ENCODE results near the gene TMEM132D.

TMEM132D gene

DNA sequence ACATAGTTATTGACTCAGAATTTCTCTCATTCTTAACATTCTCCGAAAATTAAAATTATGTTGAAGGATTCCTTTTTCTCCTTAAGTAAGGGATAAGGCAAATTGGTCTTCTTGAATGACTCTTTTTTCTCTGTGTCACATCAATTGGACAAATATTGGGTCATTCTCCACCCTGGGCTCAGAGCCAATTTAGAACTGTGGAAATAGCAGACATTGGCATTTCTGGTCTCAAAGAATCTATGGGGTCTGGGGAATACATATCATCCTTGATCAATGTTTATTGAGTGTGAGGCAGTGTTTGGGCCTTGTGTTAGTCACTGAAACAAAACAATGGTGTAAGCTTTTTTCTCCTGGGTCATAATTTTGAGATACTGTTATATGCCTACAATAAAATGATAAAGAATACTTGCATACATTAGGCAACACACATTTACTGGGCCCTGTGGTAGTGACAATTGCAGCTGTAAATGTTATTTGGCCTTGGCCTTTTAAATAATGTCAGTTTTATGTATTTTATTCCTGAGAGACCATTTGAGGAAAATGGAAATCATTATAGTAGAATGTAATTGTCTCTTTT lies 414.6 kb downstream of the TMEM132D start:
- in situ Hi-C loops (cut with HindIII; ENCODE audit: low pct_unique_long_range_greater_than_20kb, low sequenced_read_pairs), result no loop called here

DNA sequence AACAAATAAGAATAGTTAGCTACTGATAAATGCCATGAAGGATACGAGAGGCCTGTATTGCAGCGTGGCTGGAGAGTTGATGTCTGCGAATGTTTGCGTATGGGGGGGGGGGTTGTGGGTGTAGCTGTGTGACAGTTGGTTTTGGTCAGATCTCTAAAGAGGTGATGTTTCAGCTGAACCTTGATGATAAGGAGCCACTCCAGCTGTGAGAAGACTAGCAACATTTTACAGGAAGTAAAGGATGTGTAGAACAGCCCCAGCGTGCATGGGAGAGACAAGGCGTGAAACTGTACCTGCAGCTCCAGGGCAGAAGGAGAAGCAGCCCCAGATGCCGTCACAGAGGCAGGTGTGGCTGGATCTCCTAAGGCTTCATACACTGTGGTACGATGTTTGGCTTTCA lies 416.9 kb downstream of the TMEM132D start:
- TF ChIP-seq JUND (IDR thresholded peaks at IDR 0.05; ENCODE audit: low read depth), result no peak
- in situ Hi-C loops (cut with HindIII; ENCODE audit: low pct_unique_long_range_greater_than_20kb, low sequenced_read_pairs), result no loop called here
- no peak for DNase-seq (ENCODE audit: low read depth in 1 of 2, low spot score in 1 of 2)

More for the DNA sequence above, 414.6 kb downstream of the TMEM132D start:
- no peak for DNase-seq (ENCODE audit: low read depth in 1 of 2, low spot score in 1 of 2)
- no peak for TF ChIP-seq JUND (IDR thresholded peaks at IDR 0.05; ENCODE audit: low read depth)

DNA sequence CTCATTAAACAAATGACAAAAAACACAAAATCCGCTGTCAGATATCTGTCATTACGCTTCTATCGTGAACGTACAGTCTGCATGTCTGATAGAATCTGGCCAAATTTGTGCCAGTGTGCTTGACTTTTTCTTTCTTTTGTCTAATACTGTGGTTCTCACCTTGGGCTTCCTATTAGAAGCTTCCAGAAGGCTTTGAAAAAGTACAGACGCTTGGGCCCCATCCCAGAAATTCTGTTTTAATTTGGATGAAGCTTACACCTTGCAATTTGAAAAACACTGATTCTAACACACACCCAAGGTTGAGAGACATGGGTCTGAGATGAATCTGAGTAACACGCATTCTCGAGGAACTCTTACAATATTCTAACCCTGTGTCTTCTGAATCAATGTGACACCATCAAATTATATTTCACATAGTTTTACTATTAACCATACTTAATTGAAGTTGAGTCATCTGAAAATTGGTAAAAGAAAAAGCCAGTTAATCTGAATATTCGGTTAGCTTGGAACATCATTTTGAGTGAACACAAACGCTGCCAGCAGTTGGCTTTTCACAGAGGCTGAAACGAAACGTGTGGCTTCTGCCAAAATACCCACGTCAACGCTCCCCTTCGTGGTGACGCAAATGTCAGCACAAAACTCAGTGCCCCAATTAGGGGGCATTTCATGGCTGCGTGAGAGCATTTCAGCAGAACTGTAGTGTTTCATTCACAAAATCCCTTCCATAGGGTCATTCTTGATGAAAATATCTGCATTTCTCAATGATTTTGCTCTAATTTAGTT lies 420.5 kb downstream of the TMEM132D start:
- no peak for DNase-seq (ENCODE audit: low read depth in 1 of 2, low spot score in 1 of 2)
- TF ChIP-seq JUND (IDR thresholded peaks at IDR 0.05; ENCODE audit: low read depth), result no peak
- in situ Hi-C loops (cut with HindIII; ENCODE audit: low pct_unique_long_range_greater_than_20kb, low sequenced_read_pairs), result no loop called here

DNA sequence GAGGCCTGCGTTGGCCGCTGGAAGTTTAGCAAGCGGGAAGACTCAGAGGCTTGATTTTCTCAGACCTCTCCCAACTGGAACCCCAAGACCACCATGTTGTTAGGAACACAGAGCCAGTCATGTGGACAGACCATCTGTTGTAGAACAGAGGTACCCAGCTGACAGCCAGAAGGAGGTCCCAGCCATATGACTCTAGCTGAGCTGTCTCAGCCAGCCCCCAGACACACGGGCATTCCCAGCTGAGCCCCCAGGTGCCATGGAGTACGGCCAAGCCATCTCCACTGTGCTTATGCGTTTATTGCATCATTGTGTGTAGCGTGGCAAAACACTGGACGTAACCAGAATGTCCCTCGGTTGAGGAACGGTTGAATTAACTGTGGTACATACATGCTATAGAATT lies 421.9 kb downstream of the TMEM132D start:
- in situ Hi-C loops (cut with HindIII; ENCODE audit: low pct_unique_long_range_greater_than_20kb, low sequenced_read_pairs), result no loop called here
- DNase-seq (ENCODE audit: low read depth in 1 of 2, low spot score in 1 of 2), result no peak
- TF ChIP-seq JUND (IDR thresholded peaks at IDR 0.05; ENCODE audit: low read depth), result no peak

DNA sequence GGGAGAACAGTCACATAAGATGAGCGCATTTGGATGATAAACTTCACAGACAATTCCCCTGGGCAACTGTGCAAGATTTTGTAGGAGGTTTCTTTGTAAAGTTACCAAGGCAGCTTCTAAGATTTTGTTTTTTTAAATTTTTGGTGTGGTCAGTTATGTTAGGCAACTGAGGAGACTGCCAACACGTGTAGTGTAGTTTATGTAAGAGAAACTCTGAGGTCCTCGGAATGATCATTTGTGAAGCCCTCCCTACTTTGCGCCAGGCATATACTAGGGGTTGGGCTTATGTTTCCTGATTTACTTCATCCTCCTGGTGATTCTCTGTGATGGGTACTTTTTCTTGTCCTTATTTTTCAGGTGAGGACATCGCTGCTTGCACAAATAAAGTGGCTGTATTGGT lies 433.6 kb downstream of the TMEM132D start:
- in situ Hi-C loops (cut with HindIII; ENCODE audit: low pct_unique_long_range_greater_than_20kb, low sequenced_read_pairs), result no loop called here
- no peak for DNase-seq (ENCODE audit: low read depth in 1 of 2, low spot score in 1 of 2)
- TF ChIP-seq JUND (IDR thresholded peaks at IDR 0.05; ENCODE audit: low read depth), result no peak

DNA sequence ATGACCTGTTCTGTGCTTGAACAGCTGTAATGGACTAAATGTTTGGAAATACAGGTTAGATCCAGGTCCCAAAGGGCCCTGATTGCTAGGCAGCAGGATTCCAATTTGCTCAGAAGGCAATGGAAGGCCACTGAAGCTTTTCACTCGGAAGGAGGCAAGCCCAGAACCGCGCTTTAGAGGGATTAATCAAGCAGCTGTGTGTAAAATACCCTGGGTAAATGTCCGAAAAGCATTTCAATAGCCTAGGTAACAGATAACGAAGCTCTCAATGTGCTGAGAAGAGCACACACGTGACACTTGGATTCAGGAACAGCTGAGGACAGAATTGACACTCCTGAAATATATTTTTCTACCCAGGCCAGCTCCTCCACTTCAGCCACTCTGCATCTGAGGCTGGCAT lies 436.1 kb downstream of the TMEM132D start:
- no peak for DNase-seq (ENCODE audit: low read depth in 1 of 2, low spot score in 1 of 2)
- in situ Hi-C loops (cut with HindIII; ENCODE audit: low pct_unique_long_range_greater_than_20kb, low sequenced_read_pairs), result no loop called here
- TF ChIP-seq JUND (IDR thresholded peaks at IDR 0.05; ENCODE audit: low read depth), result no peak

DNA sequence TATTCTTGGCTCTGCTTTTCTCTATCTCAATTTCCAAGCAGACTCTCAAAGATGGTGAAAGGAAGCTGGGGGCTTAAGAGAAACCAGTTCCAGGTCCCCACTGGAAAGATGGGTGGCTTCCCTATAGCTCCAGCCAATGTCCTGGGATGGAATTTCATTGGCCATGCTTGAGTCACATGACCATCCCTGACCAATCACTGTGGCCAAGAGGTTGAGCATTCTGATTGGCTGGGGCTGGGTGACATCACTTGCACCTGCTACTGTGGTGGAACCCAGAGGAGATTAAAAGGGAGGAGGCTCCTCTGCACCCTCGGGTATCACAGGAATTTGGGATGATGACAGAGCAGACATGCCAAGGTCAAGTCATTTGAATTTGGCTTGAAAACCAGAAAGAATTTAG lies 436.5 kb downstream of the TMEM132D start:
- in situ Hi-C loops (cut with HindIII; ENCODE audit: low pct_unique_long_range_greater_than_20kb, low sequenced_read_pairs), result no loop called here
- TF ChIP-seq JUND (IDR thresholded peaks at IDR 0.05; ENCODE audit: low read depth), result no peak

DNA sequence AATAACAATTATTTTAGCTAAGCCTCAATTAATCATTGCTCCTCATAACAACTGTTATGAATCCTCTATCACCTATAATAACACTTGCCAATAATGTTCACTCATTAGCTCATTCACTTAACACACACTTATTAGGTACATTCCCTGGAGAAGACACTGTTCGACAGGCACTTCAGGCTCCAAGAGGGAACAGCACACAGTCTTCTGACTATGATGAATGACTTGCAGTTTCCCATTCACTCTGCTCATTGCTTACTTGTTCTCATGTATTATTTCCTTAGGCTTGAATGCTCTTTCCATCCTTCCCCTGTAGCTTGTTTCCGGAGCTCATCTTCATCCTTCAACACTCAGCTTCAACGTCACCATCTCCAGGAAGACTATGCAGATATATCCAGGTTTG lies 437.3 kb downstream of the TMEM132D start:
- in situ Hi-C loops (cut with HindIII; ENCODE audit: low pct_unique_long_range_greater_than_20kb, low sequenced_read_pairs), result no loop called here
- DNase-seq (ENCODE audit: low read depth in 1 of 2, low spot score in 1 of 2), result no peak
- TF ChIP-seq JUND (IDR thresholded peaks at IDR 0.05; ENCODE audit: low read depth), result no peak

More for the DNA sequence above, 436.5 kb downstream of the TMEM132D start:
- DNase-seq (ENCODE audit: low read depth in 1 of 2, low spot score in 1 of 2), result no peak

DNA sequence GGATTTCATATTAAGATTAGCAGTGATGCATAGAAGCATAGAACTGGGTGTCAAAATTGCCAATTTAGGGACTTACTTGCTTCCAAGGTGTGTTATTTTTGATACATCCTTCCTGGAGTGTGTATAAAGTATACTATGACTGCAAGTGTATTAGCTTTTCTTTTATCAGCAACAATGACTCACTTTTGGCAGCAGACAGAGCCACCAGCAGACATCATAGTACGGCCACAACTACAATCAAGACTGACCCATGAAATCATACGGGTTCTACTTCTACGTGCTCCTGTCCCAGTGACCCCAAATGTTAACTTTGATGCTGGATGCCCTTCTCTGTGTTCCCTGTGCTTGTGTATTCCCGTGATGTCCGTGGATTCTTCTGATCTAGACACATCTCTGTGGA lies 443.9 kb downstream of the TMEM132D start:
- in situ Hi-C loops (cut with HindIII; ENCODE audit: low pct_unique_long_range_greater_than_20kb, low sequenced_read_pairs), result no loop called here
- no peak for TF ChIP-seq JUND (IDR thresholded peaks at IDR 0.05; ENCODE audit: low read depth)
- DNase-seq (ENCODE audit: low read depth in 1 of 2, low spot score in 1 of 2), result no peak

DNA sequence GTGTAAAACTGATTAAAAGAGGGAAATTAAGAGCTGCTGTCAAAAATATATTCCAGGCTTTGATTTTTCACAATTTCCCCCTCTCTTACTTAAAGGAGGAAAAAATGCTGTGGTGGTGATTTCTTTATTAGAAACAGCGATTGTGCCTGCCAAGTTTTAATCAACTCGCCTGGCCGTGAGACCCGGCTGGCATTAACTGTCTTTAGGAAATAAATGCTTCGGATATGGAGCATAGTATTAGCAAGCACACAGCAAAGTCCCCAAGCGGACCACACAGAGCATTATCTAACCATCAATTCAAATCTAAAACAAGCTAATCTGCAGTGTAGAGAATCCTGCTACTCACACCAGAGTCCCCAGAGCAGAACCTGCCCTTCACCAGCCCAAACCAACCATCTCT lies 457.1 kb downstream of the TMEM132D start:
- in situ Hi-C loops (cut with HindIII; ENCODE audit: low pct_unique_long_range_greater_than_20kb, low sequenced_read_pairs), result no loop called here
- no peak for DNase-seq (ENCODE audit: low read depth in 1 of 2, low spot score in 1 of 2)
- no peak for TF ChIP-seq JUND (IDR thresholded peaks at IDR 0.05; ENCODE audit: low read depth)

DNA sequence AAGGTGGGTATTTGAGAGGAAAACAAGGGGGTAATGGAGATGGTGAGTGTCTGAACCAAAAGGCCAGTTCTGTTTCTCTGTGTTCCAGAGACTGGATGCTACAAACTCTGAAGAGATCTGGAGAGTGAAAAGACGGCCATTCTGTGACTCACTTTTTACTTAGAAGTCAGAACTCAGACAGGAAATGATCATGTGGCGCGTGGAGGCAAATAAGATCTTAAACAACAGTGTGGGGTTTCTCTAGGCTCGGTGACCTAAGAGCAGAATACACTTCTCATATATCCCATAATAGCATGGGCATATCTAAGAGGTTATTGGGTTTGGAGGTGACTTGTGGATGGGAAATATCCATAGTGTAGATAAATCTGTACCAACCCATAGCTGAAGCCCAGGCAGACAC lies 463.5 kb downstream of the TMEM132D start:
- no peak for DNase-seq (ENCODE audit: low read depth in 1 of 2, low spot score in 1 of 2)
- in situ Hi-C loops (cut with HindIII; ENCODE audit: low pct_unique_long_range_greater_than_20kb, low sequenced_read_pairs), result no loop called here
- TF ChIP-seq JUND (IDR thresholded peaks at IDR 0.05; ENCODE audit: low read depth), result no peak

DNA sequence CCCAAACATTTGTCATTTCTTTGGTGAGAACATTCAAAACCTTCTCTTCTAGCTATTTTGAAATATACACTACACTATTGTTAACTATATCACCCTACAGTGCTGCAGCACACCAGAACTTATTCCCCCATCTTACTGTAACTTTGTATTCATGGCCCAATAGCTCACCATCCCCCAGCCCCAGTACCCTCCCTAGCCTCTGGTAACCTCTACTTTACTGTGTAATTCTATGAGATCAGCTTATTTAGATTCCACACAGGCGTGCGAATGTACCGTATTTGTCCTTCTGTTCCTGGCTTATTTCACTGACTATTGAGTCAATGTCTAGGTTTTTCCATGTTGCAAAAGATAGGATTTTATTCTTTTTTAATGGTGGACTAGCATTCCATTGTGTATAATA lies 469.0 kb downstream of the TMEM132D start:
- no peak for DNase-seq (ENCODE audit: low read depth in 1 of 2, low spot score in 1 of 2)
- in situ Hi-C loops (cut with HindIII; ENCODE audit: low pct_unique_long_range_greater_than_20kb, low sequenced_read_pairs), result no loop called here
- TF ChIP-seq JUND (IDR thresholded peaks at IDR 0.05; ENCODE audit: low read depth), result no peak

DNA sequence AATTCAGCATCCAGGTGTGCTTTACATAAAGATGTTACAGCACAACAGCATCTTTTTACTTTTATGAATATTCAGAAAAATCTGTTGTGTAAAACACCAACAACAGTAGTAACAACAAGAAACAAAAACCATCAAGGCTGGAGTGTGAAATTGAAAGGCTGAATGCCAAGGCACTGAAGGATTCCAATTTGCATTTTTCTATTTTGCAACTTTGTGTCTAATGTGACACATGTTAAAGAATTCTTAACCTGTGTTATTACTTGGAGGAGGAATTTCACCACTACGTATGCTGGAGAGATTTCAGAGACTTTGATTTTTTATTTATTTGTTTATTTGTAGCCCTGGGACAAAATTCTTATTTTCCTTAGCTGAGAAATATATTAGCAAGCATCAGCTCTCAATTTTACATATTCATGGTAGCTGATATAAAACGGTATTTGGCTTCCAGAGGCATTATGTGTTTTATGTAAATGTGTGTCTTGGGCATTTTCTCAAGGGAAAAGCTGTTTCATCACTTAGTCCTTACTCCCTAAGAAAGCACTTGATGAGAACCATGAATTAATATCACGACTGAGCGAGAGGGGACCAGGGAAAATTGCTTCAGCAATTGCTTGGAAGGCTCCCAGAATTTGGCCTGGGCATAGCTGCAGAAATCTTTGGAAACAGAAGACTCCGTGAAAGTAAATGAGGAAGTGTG lies 475.4 kb downstream of the TMEM132D start:
- TF ChIP-seq JUND (IDR thresholded peaks at IDR 0.05; ENCODE audit: low read depth), result no peak
- DNase-seq (ENCODE audit: low read depth in 1 of 2, low spot score in 1 of 2), result no peak
- in situ Hi-C loops (cut with HindIII; ENCODE audit: low pct_unique_long_range_greater_than_20kb, low sequenced_read_pairs), result no loop called here

All from T47D (cell line).